ENCODE results near the gene RABGEF1.

RABGEF1 gene

GRCh38 chr7:66832531-66833351 lies 92.2 kb downstream of the RABGEF1 start:
- peak in 1 of 2 donors; percentile 37 for DNase-seq
- H3K4me1 ChIP-seq, result no peaks in the 10 kb centered on the region
- H3K36me3 ChIP-seq, result no peaks in the 10 kb centered on the region
- TF ChIP-seq CTCF (IDR thresholded peaks at IDR 0.05), result no peak
- H3K4me3 ChIP-seq, result no peak overlapping the region
- H3K27ac ChIP-seq, result no peak overlapping the region
- intact Hi-C loops (cut with DNase I; ENCODE audit: low total_unique reads), result no loop called here
- H3K27me3 ChIP-seq, result no peaks in the 10 kb centered on the region
- no peaks in the 10 kb centered on the region for H3K9me3 ChIP-seq

- H3K36me3 ChIP-seq, result no peaks in the 10 kb centered on the region
- TF ChIP-seq CTCF (IDR thresholded peaks at IDR 0.05), result no peak
- no peak overlapping the region for H3K4me3 ChIP-seq
- H3K9me3 ChIP-seq, result no peaks in the 10 kb centered on the region
- intact Hi-C loops (cut with DNase I; ENCODE audit: low total_unique reads), result no loop called here
- H3K27ac ChIP-seq, result no peak overlapping the region
- no peaks in the 10 kb centered on the region for H3K4me1 ChIP-seq
- H3K27me3 ChIP-seq, result no peaks in the 10 kb centered on the region
- no peak for DNase-seq
Observed at GRCh38 chr7:66837007-66837406, 96.5 kb downstream of the RABGEF1 start.

- Histone ChIP-seq H3K9me3 (no peaks in the 10 kb centered on the region), H3K4me1 (no peaks in the 10 kb centered on the region), H3K4me3 (no peak overlapping the region), H3K27ac (no peak overlapping the region), H3K36me3 (no peaks in the 10 kb centered on the region), H3K27me3 (no peaks in the 10 kb centered on the region)
- intact Hi-C loops (cut with DNase I; ENCODE audit: low total_unique reads), result no loop called here
- no peak for DNase-seq
- TF ChIP-seq CTCF (IDR thresholded peaks at IDR 0.05), result no peak
Observed at GRCh38 chr7:66837661-66838060, 97.1 kb downstream of the RABGEF1 start.

- intact Hi-C loops (cut with DNase I; ENCODE audit: low total_unique reads), result loop anchor here (10.0 kb wide), 1 partner anchor 155 kb away; the partner anchor contains the start of genes SBDS and TYW1
Observed at GRCh38 chr7:66839814-66840213, 99.3 kb downstream of the RABGEF1 start.

GRCh38 chr7:66840316-66840715 lies 99.8 kb downstream of the RABGEF1 start:
- TF ChIP-seq CTCF (IDR thresholded peaks at IDR 0.05), result no peak
- no peak for DNase-seq
- H3K36me3 ChIP-seq, result no peaks in the 10 kb centered on the region
- intact Hi-C loops (cut with DNase I; ENCODE audit: low total_unique reads), result loop anchor here (10.0 kb wide), 1 partner anchor 154 kb away; the partner anchor contains the start of genes SBDS and TYW1
- no peak overlapping the region for H3K4me3 ChIP-seq
- H3K27me3 ChIP-seq, result no peaks in the 10 kb centered on the region
- peaks cover 1 to 9% (median 6%) of the 10 kb centered on the region in 4 donors for H3K4me1 ChIP-seq
- H3K27ac ChIP-seq, result no peak overlapping the region
- H3K9me3 ChIP-seq, result no peaks in the 10 kb centered on the region

More at GRCh38 chr7:66839814-66840213, 99.3 kb downstream of the RABGEF1 start:
- no peak for TF ChIP-seq CTCF (IDR thresholded peaks at IDR 0.05)
- Histone ChIP-seq H3K4me1 (peaks cover 0 to 8% (median 5%) of the 10 kb centered on the region in 4 donors), H3K4me3 (no peak overlapping the region), H3K36me3 (no peaks in the 10 kb centered on the region), H3K27me3 (no peaks in the 10 kb centered on the region), H3K9me3 (no peaks in the 10 kb centered on the region), H3K27ac (no peak overlapping the region)
- DNase-seq, result no peak
